Occipital lobe (tissue), 2 donors: Measurements from ENCODE around the gene PLCL1. TPM values are rescaled to one million over a fixed set of nuclear protein-coding genes. Genes with fewer than 3 reads are reported as not detected.

Source experiments
- DNase-seq: peaks from one replicate; lab custom pipeline; 2025; lab: John Stamatoyannopoulos, UW
- total RNA-seq: library from RNA; depleted of rRNA; stranded (reverse); fragments of >200 nt; gene quantifications from one replicate; pipeline ENCODE4 v1.2.3, GENCODE V29; 2014

PLCL1 gene
- total RNA-seq, 1 donor from 2014 or later = 26.0 TPM

DNA sequence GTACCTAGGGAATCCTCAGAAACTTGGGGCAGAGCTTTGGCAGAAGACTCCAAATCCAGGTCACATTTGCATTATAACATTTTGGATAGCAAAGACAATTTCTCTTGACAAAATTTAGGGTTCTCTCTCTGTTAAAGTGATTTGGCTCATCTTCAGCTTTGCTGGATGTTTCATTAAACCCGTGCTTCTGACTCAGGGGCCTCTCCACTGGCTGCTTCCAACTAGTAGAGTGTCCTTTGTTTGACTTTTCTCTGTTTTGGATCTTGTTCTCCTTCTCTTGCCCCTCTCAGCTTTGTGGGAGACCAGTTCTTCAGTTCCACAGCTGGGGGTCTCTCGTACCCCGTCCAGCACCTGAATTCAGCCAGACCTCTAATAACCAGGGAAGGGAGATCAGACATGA is 145.6 kb downstream of the PLCL1 start:
- DNase-seq = no peak

- no peak for DNase-seq
These were observed 146.3 kb downstream of the PLCL1 start for GRCh38 chr2:197950724-197951123.

DNA sequence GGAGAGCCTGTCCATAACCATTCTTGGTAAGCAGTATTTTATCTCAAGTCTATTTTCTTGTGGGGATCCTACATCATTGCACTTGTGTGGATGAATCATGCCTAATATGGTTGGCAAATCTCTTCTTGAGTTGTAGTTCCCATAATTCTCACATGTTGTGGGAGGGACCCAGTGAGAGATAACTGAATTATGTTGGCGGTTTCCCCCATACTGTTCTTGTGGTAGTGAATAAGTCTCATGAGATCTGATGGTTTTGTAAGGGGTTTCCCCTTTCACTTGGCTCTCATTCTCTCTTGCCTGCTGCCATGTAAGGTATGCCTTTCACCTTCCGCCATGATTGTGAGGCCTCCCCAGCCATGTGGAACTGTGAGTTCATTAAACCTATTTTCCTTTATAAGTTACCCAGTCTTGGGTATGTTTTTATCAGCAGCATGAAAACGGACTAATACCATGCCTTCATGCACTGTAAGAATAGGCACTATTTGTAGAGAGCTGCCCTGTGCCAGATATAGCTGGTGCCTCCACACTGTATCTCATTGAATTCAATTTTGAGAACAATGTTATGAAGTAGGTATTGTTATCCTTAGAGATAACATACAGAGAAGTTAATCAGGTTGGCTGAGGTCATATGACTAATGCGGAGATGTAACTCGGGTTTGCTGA is 148.3 kb downstream of the PLCL1 start:
- no peak for DNase-seq

DNA sequence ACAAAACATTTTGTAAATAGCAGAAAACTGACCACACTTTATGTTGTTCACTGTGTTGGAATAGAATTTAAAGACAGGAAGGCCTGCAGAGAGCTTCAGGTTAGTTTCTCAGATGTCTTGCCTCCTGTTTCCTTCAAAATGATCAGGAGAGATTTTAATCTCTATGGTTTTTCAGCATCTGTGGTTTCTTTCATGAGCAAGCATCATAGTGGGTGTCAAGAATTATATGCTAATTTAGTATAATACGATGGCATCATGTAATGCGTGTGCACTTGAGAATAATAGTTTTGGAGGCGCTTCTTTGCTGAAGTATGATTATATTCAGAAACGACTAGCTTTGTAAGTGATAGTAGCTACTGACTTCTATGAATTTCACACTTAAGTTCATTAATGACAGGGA is 149.9 kb downstream of the PLCL1 start:
- DNase-seq = no peak

DNA sequence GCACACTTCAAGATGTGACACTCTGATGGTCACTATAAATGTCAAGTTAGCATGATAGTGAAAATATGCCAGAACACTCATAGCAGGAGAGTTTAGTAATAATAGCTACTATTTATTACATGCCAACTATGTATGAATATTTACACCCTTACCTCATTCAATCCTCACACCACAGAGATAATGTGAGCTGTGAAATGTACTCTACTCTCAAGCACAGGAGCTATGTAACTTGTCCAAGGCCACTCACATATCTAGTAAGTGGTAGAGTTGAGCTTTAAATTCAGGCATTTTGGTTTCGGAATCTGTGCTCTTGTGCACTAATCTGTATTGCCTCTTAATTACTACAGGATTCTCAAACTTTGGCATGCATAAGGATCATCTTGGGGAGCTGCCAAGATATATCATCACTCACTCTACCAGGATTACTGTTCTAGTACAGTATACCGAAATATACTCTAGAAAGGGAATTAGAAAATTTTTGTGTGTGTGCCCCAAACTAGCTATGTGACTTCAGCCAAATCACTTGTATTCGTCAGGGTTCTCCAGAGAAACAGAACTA is 154.3 kb downstream of the PLCL1 start:
- DNase-seq = no peak

DNA sequence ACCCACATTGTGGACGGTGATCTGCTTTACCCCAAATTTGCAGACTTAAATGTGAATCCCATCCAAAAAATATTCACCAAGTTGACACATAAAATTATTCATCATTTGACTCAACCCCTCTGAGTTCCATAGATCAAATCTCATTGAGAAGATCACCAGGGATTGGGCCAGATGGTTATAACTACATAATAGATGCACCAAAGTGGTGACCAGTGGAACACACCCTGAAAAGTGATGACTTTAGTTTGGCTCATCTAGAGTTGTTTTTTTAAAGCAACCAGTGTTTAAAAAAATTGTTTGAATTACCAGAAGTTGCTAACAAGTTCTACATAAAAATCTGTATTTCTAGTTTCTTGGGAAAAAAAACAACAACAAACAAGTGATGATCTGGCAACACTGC is 155.0 kb downstream of the PLCL1 start:
- DNase-seq = no peak

DNA sequence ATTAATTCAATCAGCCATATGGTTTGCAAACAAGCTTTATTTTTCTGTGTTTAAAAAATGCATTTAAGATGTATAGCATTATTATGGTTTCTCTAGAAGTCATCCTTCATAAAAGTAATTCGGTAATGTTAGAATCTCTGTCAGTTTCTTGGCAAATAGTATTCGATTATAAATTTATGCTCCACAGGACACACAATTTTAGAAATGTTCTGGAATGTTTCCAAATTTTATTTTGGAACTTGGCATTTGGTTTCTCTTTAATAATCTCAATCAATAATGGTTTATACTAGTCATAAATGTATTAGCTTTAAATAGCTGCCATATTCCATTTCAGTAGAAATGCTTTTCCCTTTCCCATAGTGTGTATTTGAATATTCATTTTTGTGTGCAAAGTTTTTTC is 156.4 kb downstream of the PLCL1 start:
- no peak for DNase-seq

- DNase-seq = no peak
These were observed 160.3 kb downstream of the PLCL1 start for GRCh38 chr2:197964720-197965119.

- DNase-seq = no peak
These were observed 161.4 kb downstream of the PLCL1 start for GRCh38 chr2:197965756-197966155.

DNA sequence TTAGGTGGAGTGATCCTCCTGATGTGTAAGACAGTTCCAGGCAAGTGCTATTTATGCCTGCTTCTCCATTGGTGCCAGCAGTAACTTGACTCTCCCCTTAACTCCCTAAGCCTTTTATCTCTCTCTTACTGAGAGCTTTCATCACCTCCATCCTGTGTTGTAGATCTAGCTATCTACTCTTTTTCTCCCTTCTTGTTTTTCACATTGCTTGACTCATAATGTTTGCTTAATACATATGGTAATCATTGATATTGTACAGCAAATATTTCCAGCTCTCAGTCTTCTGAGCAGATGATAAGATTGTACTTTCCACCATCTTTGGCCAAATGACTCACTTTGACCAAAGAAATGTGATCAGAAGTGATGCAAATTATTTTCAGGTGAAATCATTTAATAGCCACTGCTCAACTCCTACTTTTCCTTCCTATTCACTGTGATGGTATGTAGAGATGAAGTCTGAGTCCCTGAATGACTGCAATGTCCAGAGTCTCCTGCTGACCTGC is 165.0 kb downstream of the PLCL1 start:
- no peak for DNase-seq

GRCh38 chr2:197972061-197972460 is 167.7 kb downstream of the PLCL1 start:
- no peak for DNase-seq

- no peak for DNase-seq
These were observed 168.2 kb downstream of the PLCL1 start for GRCh38 chr2:197972587-197972986.

- no peak for DNase-seq
These were observed 169.4 kb downstream of the PLCL1 start for GRCh38 chr2:197973772-197974171.

GRCh38 chr2:197975931-197976519 is 171.6 kb downstream of the PLCL1 start:
- no peak for DNase-seq

GRCh38 chr2:197978971-197979370 is 174.6 kb downstream of the PLCL1 start:
- no peak for DNase-seq

DNA sequence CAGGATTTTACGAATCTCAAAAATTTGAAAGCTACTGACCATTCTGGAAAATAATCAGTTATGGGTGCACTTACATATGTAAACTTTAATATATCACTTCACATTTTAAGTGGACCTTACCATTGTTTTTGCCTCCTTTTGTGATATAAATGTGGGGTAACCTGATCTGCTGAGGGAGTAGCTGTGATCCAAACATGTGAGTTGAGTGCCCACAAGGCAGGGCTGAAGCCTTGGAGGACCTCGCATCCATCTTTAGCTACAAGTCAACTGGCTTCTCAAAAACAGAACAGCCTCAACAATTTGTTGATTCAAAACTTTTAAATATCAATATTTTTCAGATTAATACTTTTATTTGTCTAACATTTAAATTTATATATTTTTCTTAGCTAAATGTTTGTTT is 178.2 kb downstream of the PLCL1 start:
- DNase-seq = no peak

DNA sequence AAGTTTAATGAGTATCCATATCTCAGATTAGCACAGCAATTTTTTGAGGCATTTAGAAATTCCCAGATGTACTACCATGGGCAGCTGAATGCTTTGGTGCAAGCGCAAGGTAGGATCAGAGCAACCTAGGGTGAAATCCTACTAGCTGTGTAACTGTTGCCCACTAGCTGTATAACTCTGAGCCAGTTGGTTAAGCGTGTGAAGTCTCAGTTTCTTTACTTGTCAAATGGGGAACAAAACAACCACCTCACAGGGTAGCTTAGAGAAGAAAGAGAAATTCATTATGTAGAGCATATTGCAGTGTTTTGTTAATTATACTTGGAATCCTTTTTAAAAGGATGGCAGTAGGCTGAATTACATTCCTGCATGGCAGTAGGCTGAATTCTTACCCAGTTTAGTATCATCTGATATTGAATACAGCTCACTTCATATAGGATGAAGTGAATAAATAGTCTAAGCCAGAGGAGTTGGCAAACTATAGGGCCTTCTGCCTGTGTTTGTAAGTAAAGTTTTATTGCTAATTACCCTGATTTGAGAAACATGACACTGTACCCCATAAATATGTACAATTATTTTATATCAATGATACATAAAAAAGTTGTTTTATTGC is 180.7 kb downstream of the PLCL1 start:
- DNase-seq = no peak

GRCh38 chr2:197986977-197987376 is 182.6 kb downstream of the PLCL1 start:
- DNase-seq = no peak

DNA sequence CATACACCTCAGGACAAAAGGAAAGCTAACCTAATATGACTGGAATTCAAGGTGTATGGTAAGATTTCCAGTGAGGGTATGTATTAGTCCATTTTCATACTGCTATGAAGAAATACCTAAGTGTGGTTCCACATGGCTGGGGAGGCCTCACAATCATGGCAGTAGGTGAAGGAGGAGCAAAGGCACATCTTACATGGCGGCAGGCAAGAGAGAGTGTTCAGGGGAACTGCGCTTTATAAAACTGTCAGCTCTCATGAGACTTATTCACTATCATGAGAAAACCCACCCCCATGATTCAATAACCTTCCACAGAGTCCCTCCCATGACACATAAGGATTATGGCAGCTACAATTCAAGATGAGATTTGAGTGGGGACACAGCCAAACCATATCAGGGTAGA is 186.0 kb downstream of the PLCL1 start:
- no peak for DNase-seq

DNA sequence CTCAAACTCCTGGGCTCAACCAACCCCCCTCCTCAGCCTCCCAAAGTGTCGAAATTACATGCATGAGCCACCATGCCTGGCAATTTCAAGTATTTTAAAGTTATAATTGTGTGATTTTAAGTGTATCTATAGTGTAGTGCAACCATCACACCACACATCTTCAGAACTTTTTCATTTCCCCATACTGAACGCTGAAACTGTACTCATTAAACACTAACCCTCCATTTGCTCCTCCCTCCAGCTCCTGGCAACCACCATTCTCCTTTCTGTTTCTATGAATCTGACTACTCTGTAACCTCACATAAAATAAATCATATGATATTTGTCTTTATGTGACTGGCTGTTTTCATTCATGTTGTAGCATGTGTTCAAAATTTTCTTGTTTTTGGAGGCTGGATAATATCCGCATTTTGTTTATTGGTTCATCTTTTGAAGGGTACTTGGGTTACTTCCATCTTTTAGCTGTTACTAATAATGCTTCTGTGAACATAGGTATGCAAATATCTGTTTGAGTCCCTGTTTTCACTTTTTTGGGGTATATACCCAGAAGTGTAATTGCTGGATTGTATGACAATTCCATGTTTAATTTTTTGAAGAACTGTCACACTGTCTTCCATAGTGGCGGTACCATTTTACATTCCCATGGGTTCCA is 188.2 kb downstream of the PLCL1 start:
- DNase-seq = no peak

DNA sequence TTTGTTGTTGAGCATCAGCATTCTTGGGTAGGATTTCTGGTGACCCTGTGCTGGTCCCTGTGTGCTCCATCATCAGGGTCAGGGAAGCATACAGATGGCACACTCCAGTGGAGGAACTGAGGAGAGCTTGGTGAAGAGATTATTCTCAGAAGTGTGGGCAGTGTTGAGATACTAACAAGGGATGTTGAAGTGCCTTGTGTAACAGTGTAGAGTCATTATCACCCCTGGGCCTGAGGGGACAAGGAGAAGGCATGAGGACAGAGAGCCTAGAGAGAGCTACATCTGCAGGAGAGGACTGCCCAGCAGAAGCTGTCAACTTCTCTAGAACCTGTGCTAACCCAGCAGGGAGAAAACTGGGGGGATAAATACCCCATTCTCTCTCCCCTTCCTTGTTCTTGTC is 189.0 kb downstream of the PLCL1 start:
- no peak for DNase-seq

DNA sequence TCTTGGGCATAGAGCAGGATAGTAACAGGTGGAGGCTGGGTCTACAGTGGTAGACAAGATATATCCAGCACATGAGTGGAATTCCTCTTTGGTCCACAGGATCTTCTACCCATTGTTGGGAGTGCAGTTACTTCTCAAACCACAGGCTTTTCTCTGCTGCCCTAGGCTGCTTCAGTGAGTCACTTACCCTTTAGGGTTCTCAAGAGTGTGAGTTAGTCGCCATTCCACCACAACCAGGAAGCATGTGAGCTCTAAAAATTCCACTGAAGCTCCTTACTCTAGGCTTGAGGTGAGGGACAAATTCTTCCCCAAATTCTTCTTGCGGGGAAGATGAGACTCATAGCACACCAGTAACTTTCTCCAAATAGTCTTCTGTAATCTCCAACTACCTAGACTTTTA is 189.4 kb downstream of the PLCL1 start:
- DNase-seq = no peak
